ENCODE measurements around the gene INPP5D. TPM values are rescaled to one million over a fixed set of nuclear protein-coding genes. Genes with fewer than 3 reads are reported as not detected.

Gene INPP5D
- total and polyA plus RNA-seq, 2 of the 13 experiments (the other 11 are each of a cell fraction or from before 2014, with no cell fraction given), result 16.7 to 18.0 TPM

DNA sequence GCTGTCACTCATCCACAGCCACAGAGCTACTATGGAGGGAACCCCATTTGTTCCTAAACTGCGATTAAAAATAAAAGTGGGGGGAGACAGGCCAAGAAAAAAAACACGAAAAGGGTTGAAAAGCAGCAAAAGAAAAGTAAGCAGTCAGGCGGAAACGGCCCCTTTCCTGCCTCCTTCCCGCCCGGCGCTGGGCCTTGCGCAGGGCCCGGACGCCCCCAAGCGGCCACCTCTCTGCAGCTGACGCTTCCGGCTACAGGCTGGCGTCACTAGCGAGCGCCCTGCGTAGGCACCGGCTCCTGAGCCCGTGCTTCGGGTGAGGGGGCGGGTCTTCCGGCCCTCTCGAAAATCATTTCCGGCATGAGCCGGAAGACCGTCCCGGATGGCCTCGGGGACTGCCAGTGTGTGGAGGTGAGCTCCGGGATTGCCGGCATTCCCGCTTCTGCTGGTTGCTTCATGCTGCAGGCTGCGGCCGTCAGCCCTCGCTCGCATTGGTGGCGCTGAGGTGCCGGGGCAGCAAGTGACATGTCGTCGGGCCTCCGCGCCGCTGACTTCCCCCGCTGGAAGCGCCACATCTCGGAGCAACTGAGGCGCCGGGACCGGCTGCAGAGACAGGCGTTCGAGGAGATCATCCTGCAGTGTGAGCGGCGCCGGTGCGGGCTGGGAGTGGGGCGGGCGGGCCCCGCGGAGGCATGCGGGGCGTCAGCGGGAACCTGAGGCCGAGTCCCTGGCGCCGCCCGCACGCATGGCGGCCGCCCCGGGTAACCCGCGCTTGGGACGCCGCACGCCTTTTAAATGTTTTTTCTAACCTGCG, 191.4 kb downstream of the INPP5D start, which contains the start of gene ATG16L1 (continued):
- 0 out of 2 replicates have a peak, but pooled peaks have one; percentile 68 for TF ChIP-seq ARID2 (CRISPR knock-in tag; IDR thresholded peaks at IDR 0.05; ENCODE audit: borderline replicate concordance)
- TF ChIP-seq, protein P1, sequence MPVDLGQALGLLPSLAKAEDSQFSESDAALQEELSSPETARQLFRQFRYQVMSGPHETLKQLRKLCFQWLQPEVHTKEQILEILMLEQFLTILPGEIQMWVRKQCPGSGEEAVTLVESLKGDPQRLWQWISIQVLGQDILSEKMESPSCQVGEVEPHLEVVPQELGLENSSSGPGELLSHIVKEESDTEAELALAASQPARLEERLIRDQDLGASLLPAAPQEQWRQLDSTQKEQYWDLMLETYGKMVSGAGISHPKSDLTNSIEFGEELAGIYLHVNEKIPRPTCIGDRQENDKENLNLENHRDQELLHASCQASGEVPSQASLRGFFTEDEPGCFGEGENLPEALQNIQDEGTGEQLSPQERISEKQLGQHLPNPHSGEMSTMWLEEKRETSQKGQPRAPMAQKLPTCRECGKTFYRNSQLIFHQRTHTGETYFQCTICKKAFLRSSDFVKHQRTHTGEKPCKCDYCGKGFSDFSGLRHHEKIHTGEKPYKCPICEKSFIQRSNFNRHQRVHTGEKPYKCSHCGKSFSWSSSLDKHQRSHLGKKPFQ (CRISPR knock-in tag; IDR thresholded peaks at IDR 0.05; ENCODE audit: insufficient replicate concordance), result peak; percentile 54
- no peak for TF ChIP-seq ATM (IDR thresholded peaks at IDR 0.05; ENCODE audit: borderline replicate concordance)
- no peak for TF ChIP-seq ZSCAN22 (CRISPR knock-in tag; IDR thresholded peaks at IDR 0.05)
- TF ChIP-seq YY1 (IDR thresholded peaks at IDR 0.05; ENCODE audit: insufficient read depth, insufficient replicate concordance, low read depth, low read length), result peak; percentile 85
- no peak for TF ChIP-seq ONECUT2 (CRISPR knock-in tag; IDR thresholded peaks at IDR 0.05)
- peak; percentile 75 for TF ChIP-seq ZNF839 (CRISPR knock-in tag; IDR thresholded peaks at IDR 0.05; ENCODE audit: borderline replicate concordance)
- TF ChIP-seq, protein P2, sequence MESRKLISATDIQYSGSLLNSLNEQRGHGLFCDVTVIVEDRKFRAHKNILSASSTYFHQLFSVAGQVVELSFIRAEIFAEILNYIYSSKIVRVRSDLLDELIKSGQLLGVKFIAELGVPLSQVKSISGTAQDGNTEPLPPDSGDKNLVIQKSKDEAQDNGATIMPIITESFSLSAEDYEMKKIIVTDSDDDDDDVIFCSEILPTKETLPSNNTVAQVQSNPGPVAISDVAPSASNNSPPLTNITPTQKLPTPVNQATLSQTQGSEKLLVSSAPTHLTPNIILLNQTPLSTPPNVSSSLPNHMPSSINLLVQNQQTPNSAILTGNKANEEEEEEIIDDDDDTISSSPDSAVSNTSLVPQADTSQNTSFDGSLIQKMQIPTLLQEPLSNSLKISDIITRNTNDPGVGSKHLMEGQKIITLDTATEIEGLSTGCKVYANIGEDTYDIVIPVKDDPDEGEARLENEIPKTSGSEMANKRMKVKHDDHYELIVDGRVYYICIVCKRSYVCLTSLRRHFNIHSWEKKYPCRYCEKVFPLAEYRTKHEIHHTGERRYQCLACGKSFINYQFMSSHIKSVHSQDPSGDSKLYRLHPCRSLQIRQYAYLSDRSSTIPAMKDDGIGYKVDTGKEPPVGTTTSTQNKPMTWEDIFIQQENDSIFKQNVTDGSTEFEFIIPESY (CRISPR knock-in tag; IDR thresholded peaks at IDR 0.05), result peak; percentile 69
- TF ChIP-seq NFIC (IDR thresholded peaks at IDR 0.05; ENCODE audit: low read length), result no peak
- peak; percentile 89 for TF ChIP-seq ZFX (CRISPR knock-in tag; IDR thresholded peaks at IDR 0.05; ENCODE audit: low read depth)
- TF ChIP-seq AGO1 (IDR thresholded peaks at IDR 0.05; ENCODE audit: low read depth, low read length, poor library complexity, severe bottlenecking), result peak; percentile 84
- TF ChIP-seq ZNF549 (CRISPR knock-in tag; IDR thresholded peaks at IDR 0.05), result 0 out of 2 replicates have a peak, but pooled peaks have one; percentile 45
- TF ChIP-seq, protein P3, sequence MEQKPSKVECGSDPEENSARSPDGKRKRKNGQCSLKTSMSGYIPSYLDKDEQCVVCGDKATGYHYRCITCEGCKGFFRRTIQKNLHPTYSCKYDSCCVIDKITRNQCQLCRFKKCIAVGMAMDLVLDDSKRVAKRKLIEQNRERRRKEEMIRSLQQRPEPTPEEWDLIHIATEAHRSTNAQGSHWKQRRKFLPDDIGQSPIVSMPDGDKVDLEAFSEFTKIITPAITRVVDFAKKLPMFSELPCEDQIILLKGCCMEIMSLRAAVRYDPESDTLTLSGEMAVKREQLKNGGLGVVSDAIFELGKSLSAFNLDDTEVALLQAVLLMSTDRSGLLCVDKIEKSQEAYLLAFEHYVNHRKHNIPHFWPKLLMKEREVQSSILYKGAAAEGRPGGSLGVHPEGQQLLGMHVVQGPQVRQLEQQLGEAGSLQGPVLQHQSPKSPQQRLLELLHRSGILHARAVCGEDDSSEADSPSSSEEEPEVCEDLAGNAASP (CRISPR knock-in tag; IDR thresholded peaks at IDR 0.05; ENCODE audit: borderline replicate concordance), result peak; percentile 93
- peak; percentile 92; the same call in 1 of the 2 replicates for TF ChIP-seq RFXANK (CRISPR knock-in tag; IDR thresholded peaks at IDR 0.05)
- 0 out of 2 replicates have a peak, but pooled peaks have one; percentile 24 for TF ChIP-seq ZBTB20 (CRISPR knock-in tag; IDR thresholded peaks at IDR 0.05; ENCODE audit: borderline replicate concordance, low read depth)
- 0 out of 2 replicates have a peak, but pooled peaks have one; percentile 45 for TF ChIP-seq ZNF34 (CRISPR knock-in tag; IDR thresholded peaks at IDR 0.05; ENCODE audit: borderline replicate concordance)
- peak; percentile 89 for TF ChIP-seq NAIF1 (CRISPR knock-in tag; IDR thresholded peaks at IDR 0.05; ENCODE audit: borderline replicate concordance)
- TF ChIP-seq ZNF10 (CRISPR knock-in tag; IDR thresholded peaks at IDR 0.05; ENCODE audit: borderline replicate concordance, low read depth), result no peak
- TF ChIP-seq ZNF484 (CRISPR knock-in tag; IDR thresholded peaks at IDR 0.05; ENCODE audit: borderline replicate concordance, low read depth), result no peak
- peak; percentile 68 for TF ChIP-seq JARID2 (CRISPR knock-in tag; IDR thresholded peaks at IDR 0.05; ENCODE audit: insufficient replicate concordance)
- no peak for TF ChIP-seq SNRNP70 (IDR thresholded peaks at IDR 0.05; ENCODE audit: low read depth, low read length)
- TF ChIP-seq POLR2G (IDR thresholded peaks at IDR 0.05; ENCODE audit: low read depth, low read length), result peak; percentile 93
- no peak; the same call in 1 of the 2 replicates for TF ChIP-seq NKX3-1 (CRISPR knock-in tag; IDR thresholded peaks at IDR 0.05)
- no peak for TF ChIP-seq SATB2 (CRISPR knock-in tag; IDR thresholded peaks at IDR 0.05)
- no peak for TF ChIP-seq ZNF713 (CRISPR knock-in tag; IDR thresholded peaks at IDR 0.05)
